Hindlimb muscle (tissue), 1 donor: Measurements from ENCODE around the gene TEAD3. TPM values are rescaled to one million over a fixed set of nuclear protein-coding genes. Genes with fewer than 3 reads are reported as not detected.
"Not testable (repeated sequence)": the region's sequence is repeated elsewhere in the genome, so short reads cannot be mapped to it uniquely, and the experiment has no call there.

Experiments used
- DNase-seq: peaks from one replicate; pipeline ENCODE4 v3.0.0-alpha.2; 2013
- polyA plus RNA-seq: library from polyadenylated mRNA; unstranded; fragments of 120-200 nt; gene quantifications from one replicate; pipeline ENCODE4 v1.2.1, GENCODE V29; 2013; ENCODE audit not compliant: insufficient read length

TEAD3 gene
- polyA plus RNA-seq, 1 donor: 74.7 TPM

DNA sequence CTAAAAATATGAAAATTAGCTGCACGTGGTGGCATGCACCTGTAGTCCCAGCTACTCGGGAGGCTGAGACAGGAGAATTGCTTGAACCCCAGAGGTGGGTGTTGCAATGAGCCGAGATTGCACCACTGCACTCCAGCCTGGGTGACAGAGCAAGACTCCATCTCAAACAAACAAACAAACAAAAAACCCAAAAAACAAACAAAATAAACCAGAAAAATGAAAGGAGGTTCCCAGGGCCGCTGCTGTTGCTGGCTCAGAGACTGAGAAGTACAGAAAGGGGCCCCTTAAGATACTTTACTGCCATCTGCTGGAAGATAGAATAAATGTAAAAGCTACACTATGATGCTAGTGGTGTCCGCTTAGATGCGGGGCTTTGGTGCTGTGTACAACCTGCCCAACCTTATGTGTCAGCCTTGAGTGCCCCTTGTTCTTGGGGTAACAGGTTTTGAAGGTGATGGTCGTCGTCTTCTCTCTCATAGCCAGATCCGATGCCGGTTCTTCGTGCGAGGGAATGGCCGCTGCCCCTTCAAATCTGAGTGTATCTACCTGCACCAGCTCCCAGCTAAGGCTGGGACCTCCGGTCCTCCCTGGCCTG lies 47.5 kb downstream of the TEAD3 start:
- peak; percentile 66 for DNase-seq

DNA sequence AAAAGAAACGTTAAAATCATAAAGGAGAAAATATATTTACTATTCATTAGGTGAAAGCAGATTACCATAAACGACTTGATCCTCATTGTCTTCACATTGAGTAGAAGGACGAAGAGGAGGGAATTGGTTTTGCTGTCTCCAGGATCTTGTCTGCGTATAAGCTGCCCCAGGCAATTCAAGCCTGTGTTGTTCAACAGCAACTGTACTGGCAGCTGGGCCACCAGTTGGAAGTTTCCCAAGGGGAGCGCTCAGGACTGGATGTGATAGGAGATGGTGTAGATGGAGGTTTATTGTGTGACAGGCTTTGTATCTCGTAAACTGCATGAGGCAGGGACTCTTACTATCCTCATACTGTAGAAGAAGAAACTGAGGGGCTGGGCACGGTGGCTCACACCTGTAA lies 48.7 kb downstream of the TEAD3 start:
- no peak for DNase-seq

DNA sequence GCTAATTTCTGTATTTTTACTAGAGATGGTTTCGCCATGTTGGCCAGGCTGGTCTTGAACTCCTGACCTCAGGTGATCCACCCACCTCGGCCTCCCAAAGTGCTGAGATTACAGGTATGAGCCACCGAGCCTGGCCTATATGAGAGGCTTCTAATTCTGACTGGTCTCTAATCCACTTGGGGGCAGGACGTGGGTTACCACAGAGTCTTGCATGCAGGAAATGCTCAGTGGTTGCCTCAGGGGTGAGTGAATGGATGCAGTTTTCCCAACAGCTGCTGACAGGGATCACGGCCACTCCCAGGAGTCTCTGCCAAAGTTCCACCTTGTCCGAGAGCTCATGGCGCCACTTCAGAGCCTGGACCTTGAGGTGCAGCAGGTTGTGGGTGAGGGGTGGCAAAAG lies 51.2 kb downstream of the TEAD3 start:
- no peak for DNase-seq

DNA sequence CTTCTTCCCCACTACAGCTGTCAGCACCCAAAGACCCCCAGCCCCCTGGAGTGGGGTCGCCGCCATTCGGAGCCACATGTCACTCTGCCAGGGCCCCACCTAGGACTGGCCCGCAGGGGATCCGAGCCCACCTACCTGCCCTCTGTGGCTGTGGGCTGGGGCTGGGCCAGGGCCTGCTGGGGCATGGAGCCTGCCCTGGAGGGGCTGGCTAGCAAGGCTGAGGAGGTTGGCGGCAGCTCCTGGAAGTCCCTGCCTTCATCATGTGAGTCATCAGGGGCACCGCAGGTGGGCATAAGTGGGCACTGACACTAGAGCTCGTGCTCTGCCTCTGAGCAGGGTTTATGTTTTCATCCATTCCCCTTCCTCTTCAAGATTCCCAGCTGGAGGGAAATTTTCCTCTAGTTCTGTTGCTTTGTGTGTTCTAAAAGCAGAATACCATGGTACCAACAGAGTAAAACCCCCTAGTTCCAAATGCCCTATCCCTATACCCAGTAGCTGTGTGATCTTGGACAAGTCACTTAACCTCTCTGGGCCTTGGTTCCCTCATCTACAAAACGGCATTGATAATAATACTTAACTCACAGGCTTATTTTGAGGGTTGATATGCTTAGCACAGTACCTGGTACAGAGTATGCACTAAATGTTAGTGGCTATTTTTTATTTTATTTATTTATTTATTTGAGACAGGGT lies 53.4 kb downstream of the TEAD3 start:
- DNase-seq: no peak

DNA sequence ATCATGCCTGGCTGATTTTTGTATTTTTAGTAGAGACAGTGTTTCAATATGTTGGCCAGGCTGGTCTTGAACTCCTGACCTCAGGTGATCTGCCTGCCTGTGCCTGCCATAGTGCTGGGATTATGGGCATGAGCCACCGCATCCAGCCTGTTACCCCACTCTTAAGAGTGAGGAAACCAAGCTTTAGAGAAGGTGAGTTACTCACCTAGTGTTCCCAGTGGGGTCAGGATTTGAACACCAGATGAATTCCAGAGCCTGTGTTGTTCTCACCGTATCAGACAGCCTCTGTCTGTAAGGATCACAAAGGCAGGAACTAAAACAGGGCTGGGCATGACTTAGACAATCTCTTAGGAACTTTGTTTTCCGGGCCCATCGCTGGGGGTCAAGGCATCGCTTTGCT lies 54.2 kb downstream of the TEAD3 start:
- no peak for DNase-seq

DNA sequence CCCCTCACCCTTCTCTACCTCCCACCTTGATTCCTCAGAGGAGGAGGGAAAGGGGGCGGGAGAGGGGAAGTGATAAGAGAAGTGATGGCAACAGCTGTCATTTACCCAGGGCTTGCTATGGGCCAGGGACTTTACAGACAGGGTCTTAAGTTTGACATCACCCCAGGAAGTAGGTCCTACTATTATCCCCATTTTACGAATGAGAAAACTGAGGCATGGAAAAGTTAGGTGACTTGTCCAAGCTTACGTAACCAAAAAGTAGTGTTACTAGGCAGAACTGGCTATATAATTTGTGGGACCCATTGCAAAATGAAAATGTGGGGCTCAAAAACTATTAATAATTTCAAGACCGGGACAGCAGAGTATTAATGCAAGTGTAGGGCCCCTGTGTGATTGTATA lies 55.2 kb downstream of the TEAD3 start:
- no peak for DNase-seq

DNA sequence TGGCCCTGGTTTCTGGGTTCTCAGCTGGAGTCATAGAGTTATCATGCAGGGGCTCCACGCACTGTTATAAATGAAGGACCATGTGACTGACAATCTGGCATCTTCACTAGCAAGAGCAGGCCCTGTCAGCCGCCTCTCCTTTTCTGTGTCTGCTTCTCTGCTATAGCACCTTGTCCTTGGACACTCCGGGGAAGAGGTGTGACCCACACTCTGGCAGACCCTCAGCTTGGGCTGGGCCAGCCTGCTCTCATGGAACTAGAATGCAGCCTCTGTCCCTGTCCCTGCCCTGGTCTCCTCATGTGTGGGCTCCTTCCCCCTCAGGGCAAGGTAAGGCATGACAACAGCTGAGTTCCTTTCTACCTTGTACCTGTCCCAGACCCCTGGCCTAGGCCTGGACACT lies 55.7 kb downstream of the TEAD3 start:
- no peak for DNase-seq

DNA sequence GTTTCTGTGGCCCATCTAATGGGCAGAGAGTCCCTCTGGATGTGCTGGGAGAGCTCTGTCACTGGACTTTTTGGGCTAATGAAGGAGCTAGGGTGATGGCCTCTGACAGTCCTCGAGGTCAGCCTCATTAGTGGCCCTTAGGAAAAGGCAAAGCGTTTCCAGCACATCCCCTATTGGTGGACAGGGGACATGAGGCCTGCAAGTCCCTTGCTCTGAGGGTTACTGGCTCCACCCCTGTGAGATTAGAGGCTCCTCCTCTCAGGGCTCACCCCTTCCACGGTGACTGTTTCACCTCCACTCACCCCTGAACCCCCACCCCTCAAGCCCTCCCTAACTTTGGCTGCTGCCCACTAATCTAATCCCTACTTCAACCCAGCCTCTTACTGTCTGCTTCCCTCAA lies 57.6 kb downstream of the TEAD3 start:
- no peak for DNase-seq

DNA sequence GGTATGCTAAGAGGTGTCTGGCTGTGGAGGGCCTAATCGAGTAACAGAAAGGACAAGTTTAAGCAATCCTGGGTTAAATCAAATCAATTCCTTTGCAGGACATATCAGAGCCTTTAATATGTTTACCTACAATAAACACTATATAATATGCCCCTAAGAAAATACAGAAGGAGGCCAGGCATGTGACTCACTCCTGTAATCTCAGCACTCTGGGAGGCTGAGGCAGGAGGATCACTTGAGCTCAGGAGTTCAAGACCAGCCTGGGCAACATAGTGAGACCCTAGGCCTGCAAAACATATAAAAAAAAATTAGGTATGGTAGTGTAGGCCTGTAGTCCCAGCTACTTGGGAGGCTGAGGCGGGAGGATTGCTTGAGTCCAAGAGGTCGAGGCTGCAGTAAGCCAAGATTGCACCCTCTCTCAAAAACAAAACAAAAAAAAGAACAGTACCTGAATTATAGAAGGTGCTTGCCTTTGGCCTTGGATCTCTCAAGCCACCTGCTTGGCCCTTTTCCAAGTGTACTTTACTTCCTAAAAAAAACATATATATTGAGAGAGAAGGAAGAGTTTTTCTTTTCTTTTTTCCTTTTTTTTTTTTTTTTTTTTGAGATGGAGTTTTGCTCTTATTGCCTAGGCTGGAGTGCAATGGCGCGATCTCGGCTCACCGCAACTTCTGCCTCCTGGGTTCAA lies 58.4 kb downstream of the TEAD3 start:
- DNase-seq: not testable (repeated sequence)

DNA sequence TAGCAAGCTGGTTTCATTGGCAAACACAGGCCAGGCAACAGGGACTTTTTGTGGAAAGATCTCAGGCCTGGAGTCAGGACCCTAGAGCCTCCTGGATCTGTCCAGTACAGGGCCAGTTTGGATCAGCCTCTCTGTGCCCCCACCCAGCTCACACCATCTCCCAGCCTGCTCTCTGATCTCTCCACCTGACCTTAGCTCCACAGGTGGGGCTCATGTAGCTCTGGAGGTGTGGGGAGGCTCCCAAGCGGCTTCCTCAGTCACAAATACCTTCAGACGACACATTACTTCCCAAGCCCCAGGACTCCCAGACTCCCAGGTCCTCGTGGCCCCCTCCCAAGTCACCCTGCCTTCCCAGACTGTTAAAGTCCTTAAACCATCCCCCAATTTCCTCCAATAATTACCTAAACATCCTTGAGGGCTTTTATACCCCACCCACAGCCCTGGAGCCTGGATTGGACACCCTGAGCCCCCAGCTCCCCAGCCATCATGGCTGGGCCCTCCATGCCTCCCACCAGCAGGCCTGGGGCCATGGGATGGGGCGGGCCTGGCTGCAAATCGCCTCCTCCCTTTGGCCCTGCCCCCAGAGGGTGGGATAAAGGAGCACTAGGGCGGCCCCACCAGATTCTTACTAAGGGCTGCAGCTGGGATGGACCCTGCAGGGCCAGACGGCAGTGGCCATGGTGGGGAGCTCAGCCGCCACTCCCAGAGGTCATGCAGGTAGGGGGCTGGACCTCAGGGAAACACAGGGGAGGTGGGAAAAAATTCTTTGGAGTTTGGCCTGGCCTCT lies 60.6 kb downstream of the TEAD3 start:
- DNase-seq: no peak

DNA sequence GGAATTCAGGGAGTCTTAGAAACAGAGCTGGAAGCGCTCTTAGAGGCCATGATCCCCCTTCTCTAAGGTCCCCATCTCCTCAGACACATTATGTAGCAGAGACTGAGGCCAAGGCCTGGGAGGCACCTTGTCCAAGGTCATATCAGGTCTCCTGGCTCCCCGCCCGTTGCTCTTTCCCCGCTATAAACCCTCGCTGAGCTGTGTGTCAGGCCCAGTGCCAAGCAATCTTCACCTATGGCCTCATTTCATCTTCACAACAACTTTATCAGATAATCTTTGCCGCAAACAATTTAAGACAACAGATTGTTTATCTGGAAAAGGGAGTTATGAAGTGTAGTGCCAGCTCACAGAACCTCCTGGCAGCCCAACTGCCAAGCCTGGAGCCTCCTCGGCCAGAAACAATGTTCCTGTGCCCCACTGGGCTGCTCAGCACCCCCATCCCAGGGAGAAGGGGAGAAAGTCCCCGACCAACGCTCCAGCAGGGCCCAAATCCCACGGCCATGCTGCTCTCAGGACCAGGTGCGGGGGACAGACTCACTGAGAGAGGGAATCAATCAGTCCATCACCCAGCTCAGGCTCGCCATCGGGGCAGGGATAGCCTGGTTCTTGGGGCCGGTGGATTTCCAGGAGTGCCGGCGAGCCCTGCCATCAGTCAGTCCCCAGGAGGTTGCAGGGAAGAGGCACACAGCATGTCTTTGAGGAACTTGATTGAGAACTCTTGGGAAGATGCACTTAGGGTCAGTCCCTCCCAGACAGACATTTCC lies 61.6 kb downstream of the TEAD3 start:
- no peak for DNase-seq

DNA sequence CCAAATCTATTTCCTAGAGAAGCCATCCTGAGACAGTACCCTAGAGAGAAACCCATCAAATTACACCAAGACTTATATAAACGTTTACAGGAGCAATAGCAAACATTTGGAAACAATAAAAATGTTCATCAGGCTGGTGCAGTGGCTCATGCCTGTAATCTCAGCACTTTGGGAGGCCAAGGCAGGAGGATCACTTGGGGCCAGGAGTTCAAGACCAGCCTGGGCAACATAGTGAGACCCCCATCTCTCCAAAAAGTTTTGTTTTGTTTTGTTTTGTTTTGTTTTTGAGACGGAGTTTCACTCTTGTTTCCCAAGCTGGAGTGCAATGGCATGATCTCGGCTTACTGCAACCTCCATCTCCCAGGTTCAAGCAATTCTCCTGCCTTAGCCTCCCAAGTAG lies 64.2 kb downstream of the TEAD3 start:
- not testable (repeated sequence) for DNase-seq

DNA sequence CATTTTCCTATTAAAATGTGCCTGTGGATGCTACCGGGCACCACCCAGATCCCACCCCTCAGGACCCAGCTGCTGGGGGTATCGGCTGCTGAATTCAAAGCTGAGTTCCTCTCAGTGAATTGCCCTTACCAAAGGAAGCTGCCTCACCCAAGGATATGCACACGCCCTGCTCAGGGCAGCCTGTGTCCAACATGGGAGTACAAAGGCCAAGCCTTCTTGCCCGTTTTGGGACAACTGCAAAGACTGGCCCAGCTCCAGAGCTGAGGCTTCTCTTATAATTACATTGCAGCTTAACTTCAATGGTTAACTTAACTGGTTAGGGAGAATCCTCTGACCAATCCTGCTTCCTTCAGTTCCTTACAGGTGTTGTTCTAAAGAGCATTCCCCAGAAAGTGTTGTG lies 64.6 kb downstream of the TEAD3 start:
- DNase-seq: no peak

DNA sequence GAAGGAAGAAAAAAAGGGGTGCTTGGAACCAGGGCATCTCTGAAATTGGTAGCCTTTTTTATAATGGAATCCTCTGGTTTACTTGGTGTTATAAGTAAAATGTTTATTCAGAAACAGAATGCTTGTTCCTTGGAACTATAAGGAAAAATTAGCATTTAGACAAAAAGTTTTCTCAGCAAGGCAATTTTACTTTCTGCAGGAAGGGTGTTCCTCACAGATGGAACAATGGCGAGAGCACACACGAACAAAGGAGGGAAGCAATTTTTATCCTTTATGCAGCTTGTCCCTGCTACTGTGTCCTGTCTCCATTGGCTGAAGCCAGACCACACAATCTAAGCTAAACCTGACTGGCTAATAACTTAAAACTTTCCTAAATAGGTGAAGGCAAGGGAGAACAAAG lies 67.4 kb downstream of the TEAD3 start:
- no peak for DNase-seq

DNA sequence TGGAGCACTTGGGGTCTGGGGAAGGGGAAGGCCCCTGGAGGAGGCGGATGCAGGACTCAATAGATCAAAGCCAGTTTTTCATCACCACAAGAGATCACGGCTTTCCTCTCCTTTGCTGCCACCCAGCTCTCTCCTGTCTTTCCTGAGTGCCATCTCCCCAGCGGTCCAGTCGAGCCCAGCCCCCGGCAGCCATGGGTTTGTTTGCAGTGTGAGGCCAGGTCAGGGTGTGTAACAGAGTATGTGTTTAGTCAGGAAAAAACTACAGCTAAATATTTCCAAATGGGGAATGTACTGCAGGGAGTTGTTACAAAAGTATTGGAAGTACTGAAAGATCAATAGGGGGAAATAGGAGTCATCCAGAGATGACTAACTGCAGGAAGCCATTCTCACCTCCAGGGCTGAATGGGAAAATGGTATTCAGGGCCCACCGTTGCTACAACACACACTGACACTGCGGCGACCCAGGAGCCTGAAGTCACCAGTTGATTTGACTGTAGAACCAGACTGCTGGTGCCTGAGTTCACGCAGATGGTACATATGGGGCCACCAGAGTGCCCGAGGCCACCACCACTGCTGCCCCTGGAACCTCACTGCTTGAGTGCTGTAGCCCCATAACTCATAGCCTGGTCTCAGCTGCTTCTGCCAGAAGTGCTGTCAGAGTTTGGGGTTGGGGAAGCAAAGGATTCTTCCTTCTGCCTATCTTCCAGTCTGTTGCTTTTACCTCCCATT lies 68.3 kb downstream of the TEAD3 start:
- no peak for DNase-seq

DNA sequence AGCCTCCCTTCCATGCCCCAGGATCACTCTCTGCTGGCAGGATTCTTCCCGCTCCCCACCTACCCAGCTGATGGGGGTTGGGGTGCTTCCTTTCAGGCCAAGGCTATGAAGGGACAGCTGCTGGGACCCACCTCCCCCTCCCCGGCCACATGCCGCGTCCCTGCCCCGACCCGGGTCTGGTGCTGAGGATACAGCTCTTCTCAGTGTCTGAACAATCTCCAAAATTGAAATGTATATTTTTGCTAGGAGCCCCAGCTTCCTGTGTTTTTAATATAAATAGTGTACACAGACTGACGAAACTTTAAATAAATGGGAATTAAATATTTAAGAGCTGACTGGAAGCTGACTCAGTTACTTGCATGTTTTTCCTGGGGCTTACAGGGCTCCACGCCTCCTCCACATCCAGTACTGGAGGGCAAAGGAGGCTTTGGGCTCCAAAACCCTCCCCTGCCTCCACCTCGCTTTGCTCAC lies 69.0 kb downstream of the TEAD3 start:
- no peak for DNase-seq

DNA sequence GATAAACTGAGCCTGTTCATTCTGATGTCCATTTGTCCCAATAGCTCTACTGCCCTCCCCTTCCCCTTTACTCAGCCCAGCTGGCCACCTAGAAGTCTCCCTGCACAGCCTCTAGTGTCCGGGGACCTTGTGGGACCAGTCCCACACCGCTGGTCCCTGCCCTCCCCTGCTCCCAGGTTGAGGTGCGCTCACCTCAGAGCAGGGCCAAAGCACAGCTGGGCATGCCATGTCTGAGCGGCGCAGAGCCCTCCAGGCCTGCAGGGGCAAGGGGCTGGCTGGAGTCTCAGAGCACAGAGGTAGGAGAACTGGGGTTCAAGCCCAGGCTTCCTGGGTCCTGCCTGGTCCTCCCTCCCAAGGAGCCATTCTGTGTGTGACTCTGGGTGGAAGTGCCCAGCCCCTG lies 69.4 kb downstream of the TEAD3 start:
- DNase-seq: no peak

DNA sequence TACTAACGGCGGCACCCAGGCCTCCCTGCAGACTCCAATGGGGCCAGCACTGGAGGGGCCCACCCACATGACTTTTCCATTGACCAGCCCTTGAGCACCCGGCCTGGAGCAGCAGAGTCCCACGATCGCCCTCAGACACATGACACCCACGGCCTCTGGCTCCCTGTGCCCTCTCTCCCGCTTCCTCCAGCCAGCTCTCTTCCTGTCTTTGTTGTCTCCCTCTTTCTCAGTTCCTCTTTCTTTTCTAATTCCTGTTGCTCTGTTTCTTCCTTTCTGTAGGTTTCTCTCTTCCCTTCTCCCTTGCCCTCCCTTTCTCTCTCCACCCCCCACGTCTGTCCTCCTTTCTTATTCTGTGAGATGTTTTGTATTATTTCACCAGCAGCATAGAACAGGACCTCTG lies 70.8 kb downstream of the TEAD3 start:
- no peak for DNase-seq

DNA sequence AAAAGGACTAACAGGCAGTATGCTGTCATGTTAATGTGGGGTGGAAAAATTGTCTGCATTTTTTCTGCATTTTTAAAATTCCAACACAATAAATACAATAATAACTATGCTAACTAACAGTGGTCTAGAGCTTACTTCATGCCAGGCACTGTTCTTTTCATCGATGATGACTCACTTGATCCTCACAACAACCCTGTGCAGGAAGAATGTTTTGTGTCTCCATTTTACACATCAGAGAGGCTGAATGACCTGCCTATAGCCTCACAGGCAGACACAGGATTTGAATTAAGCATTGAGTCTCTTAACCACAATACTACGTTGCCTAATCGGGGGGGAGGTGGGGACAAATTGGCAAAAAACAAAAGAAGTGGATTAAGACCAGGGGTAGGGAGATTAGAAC lies 71.6 kb downstream of the TEAD3 start:
- DNase-seq: no peak
